COR-L47 (cell line): ENCODE results near the gene TMED1.
"Not testable (repeated sequence)": the region's sequence is repeated elsewhere in the genome, so short reads cannot be mapped to it uniquely, and the experiment has no call there.

ENCODE experiments used
- DNase-seq: peaks from one replicate; lab custom pipeline; 2025; lab: John Stamatoyannopoulos, UW

Gene TMED1

GRCh38 chr19:10835754-10836478 is at the start of gene TMED1:
TSS of gene TMED1 (minus strand) at chr19:10836212. CDS start at chr19:10836191, 21 bp downstream.
- peak; percentile 100 for DNase-seq

GRCh38 chr19:10885201-10886169 is 49.5 kb upstream of the TMED1 start:
- DNase-seq: no peak

- no peak for DNase-seq
Measured at GRCh38 chr19:10884274-10884673, 48.3 kb upstream of the TMED1 start.

- DNase-seq: no peak
Measured at GRCh38 chr19:10882108-10882457, 46.1 kb upstream of the TMED1 start.

GRCh38 chr19:10881403-10882107 is 45.5 kb upstream of the TMED1 start:
- DNase-seq: no peak

- no peak for DNase-seq
Measured at GRCh38 chr19:10878253-10878652, 42.2 kb upstream of the TMED1 start.

GRCh38 chr19:10877608-10878007 is 41.6 kb upstream of the TMED1 start:
- DNase-seq: not testable (repeated sequence)

- DNase-seq: no peak
Measured at GRCh38 chr19:10876459-10877240, 40.6 kb upstream of the TMED1 start.

- no peak for DNase-seq
Measured at GRCh38 chr19:10874024-10874423, 38.0 kb upstream of the TMED1 start.

- no peak for DNase-seq
Measured at GRCh38 chr19:10872546-10873107, 36.6 kb upstream of the TMED1 start.

GRCh38 chr19:10871711-10872545 is 35.9 kb upstream of the TMED1 start:
- no peak for DNase-seq

- peak; percentile 94 for DNase-seq
Measured at GRCh38 chr19:10870955-10871603, 35.1 kb upstream of the TMED1 start, which contains the start of gene CARM1. TSS of gene CARM1 (plus strand) at chr19:10871553. CDS start at chr19:10871703, 150 bp downstream.

GRCh38 chr19:10870501-10870954 is 34.5 kb upstream of the TMED1 start:
- DNase-seq: no peak

GRCh38 chr19:10869872-10870311 is 33.9 kb upstream of the TMED1 start:
- not testable (repeated sequence) for DNase-seq

- DNase-seq: no peak
Measured at GRCh38 chr19:10868872-10869547, 33.0 kb upstream of the TMED1 start.

GRCh38 chr19:10866495-10866894 is 30.5 kb upstream of the TMED1 start:
- DNase-seq: no peak

GRCh38 chr19:10864538-10864899 is 28.5 kb upstream of the TMED1 start:
- DNase-seq: peak; percentile 60

GRCh38 chr19:10863107-10863717 is 27.2 kb upstream of the TMED1 start:
- no peak for DNase-seq
